GM15510 (cell line): ENCODE results near the gene CD6.

Experiments used
- POLR2A ChIP-seq: IDR thresholded peaks from 3 replicates; pipeline ENCODE4 v1.6.1; 2011; ENCODE audit warnings: borderline replicate concordance; ENCODE audit not compliant: insufficient read length; ENCODE audit errors: extremely low read depth

CD6 gene

GRCh38 chr11:61021661-61022212, 50.3 kb downstream of the CD6 start:
- TF ChIP-seq POLR2A: no peak

- TF ChIP-seq POLR2A: no peak
These were observed 51.0 kb downstream of the CD6 start for GRCh38 chr11:61022311-61023085.

GRCh38 chr11:61023086-61023965, 51.8 kb downstream of the CD6 start:
- TF ChIP-seq POLR2A: no peak

GRCh38 chr11:61023966-61024295, 52.5 kb downstream of the CD6 start:
- no peak for TF ChIP-seq POLR2A

GRCh38 chr11:61024938-61025820, 53.7 kb downstream of the CD6 start:
- TF ChIP-seq POLR2A: no peak

- no peak for TF ChIP-seq POLR2A
These were observed 54.3 kb downstream of the CD6 start for GRCh38 chr11:61025821-61026120.

- TF ChIP-seq POLR2A: no peak
These were observed 54.9 kb downstream of the CD6 start for GRCh38 chr11:61026121-61027031.

- TF ChIP-seq POLR2A: no peak
These were observed 55.8 kb downstream of the CD6 start for GRCh38 chr11:61027141-61027840.

- TF ChIP-seq POLR2A: no peak
These were observed 56.8 kb downstream of the CD6 start for GRCh38 chr11:61028135-61028729.

- no peak for TF ChIP-seq POLR2A
These were observed 61.3 kb downstream of the CD6 start for GRCh38 chr11:61032824-61033223.

- TF ChIP-seq POLR2A: no peak
These were observed 61.9 kb downstream of the CD6 start for GRCh38 chr11:61033417-61033816.

GRCh38 chr11:61034111-61034510, 62.6 kb downstream of the CD6 start:
- TF ChIP-seq POLR2A: no peak

- TF ChIP-seq POLR2A: no peak
These were observed 63.4 kb downstream of the CD6 start for GRCh38 chr11:61034704-61035525.

- TF ChIP-seq POLR2A: no peak
These were observed 64.0 kb downstream of the CD6 start for GRCh38 chr11:61035526-61035835.
